Measurements from ENCODE around the gene RBM47. TPM values are rescaled to one million over a fixed set of nuclear protein-coding genes. Genes with fewer than 3 reads are reported as not detected.

RBM47 gene
- total and polyA plus RNA-seq, 10 of the 15 experiments (the other 5 are each of a cell fraction or from before 2014, with no cell fraction given), result 7.9 to 45.0 (median 28.7) TPM

- TF ChIP-seq PBX3 (IDR thresholded peaks at IDR 0.05; ENCODE audit: insufficient replicate concordance, low read depth, low read length) (no peak), ZZZ3 (IDR thresholded peaks at IDR 0.05; ENCODE audit: control insufficient read depth, insufficient read length, low read depth) (no peak), TCF3 (IDR thresholded peaks at IDR 0.05; ENCODE audit: borderline replicate concordance, insufficient read depth, low read depth, low read length) (peak; percentile 34; the same call in 1 of the 2 replicates), MYB (IDR thresholded peaks at IDR 0.05; ENCODE audit: borderline replicate concordance, low read depth, low read length) (no peak), CUX1 (IDR thresholded peaks at IDR 0.05; ENCODE audit: insufficient replicate concordance, low read depth, low read length) (peak; percentile 8), GABPA (IDR thresholded peaks at IDR 0.05; ENCODE audit: low read depth) (no peak), CHD1 (IDR thresholded peaks at IDR 0.05; ENCODE audit: low read depth, low read length) (no peak), ETV6 (conservative IDR thresholded peaks at IDR 0.05 in 1 of 2, IDR thresholded peaks at IDR 0.05 in 1 of 2; ENCODE audit: borderline replicate concordance in 1 of 2, low read depth in 1 of 2) (peak in 1 of 2 experiments; percentile 73; a peak in 2 of 4 replicates), RFX5 (IDR thresholded peaks at IDR 0.05; ENCODE audit: low read depth, low read length) (no peak), SUZ12 (IDR thresholded peaks at IDR 0.05; ENCODE audit: unreplicated experiment) (no peak), PML (IDR thresholded peaks at IDR 0.05; ENCODE audit: low read length) (peak; percentile 58; the same call in 1 of the 2 replicates), HDAC2 (IDR thresholded peaks at IDR 0.05) (no peak), MTA3 (IDR thresholded peaks at IDR 0.05; ENCODE audit: borderline replicate concordance, low read length) (no peak), RAD21 (IDR thresholded peaks at IDR 0.05; ENCODE audit: insufficient read depth, low read depth, low read length) (no peak), JUND (IDR thresholded peaks at IDR 0.05; ENCODE audit: low read depth, low read length) (no peak), POU2F2 (IDR thresholded peaks at IDR 0.05; ENCODE audit: borderline replicate concordance, low read depth, low read length) (no peak; the same call in 1 of the 3 replicates), IRF4 (IDR thresholded peaks at IDR 0.05; ENCODE audit: low read depth, low read length) (peak; percentile 82), TBL1XR1 (IDR thresholded peaks at IDR 0.05; ENCODE audit: low read depth, low read length) (no peak; the same call in 1 of the 2 replicates), BACH1 (IDR thresholded peaks at IDR 0.05; ENCODE audit: borderline replicate concordance) (peak; percentile 99), SP1 (IDR thresholded peaks at IDR 0.05; ENCODE audit: low read depth, low read length) (peak; percentile 59), EED (IDR thresholded peaks at IDR 0.05; ENCODE audit: low read depth) (peak; percentile 96), IKZF1 (conservative IDR thresholded peaks at IDR 0.05) (peak; percentile 98), IRF3 (IDR thresholded peaks at IDR 0.05) (no peak)
These were observed 43.2 kb upstream of the RBM47 start (continued) for GRCh38 chr4:40672528-40673522.

All from GM12878 (cell line).